Measurements from ENCODE around the gene IL17A.

IL17A gene

DNA sequence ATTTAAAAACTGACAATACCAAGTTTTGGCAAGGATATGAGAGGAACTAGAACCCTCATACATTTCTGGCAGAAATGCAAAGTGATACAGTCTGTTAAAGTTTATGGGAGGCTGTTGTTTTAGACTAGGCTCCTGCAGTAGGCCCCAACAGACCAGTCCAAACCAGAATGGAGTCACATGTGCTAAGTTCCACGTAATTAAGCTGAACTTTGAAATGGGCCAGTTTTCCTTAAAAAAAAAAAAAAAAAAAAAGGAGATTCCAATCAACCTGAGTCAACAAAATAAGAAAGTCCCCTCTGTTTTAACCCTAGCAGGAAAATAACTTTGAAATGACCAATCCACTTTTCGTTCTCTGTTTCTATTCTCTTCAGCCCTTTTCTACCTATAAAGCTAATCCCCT is 31.6 kb downstream of the IL17A start:
- DNase-seq, result no peak

GRCh38 chr6:52221302-52221701 is 35.1 kb downstream of the IL17A start:
- no peak for DNase-seq

DNA sequence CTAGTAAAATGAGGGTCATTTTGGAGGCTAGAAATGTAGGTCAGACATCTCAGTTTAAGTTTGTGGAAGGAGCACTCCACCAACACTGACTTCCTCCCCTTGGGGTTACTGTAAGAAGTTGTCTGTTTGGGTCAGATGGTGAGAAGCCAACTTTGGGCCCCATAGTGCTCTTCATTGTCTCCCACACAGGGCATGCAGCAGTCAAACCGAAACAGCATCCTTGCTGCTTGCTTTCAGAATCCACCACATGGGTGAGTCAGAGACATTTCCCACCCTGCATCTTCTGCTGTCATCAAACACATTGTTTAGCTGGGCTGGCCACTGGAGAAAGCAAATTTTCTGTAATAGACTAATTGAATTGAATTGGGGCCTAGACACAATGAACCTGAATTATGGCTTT is 41.3 kb downstream of the IL17A start:
- peak; percentile 37 for DNase-seq

GRCh38 chr6:52230685-52231084 is 44.5 kb downstream of the IL17A start:
- DNase-seq, result no peak

DNA sequence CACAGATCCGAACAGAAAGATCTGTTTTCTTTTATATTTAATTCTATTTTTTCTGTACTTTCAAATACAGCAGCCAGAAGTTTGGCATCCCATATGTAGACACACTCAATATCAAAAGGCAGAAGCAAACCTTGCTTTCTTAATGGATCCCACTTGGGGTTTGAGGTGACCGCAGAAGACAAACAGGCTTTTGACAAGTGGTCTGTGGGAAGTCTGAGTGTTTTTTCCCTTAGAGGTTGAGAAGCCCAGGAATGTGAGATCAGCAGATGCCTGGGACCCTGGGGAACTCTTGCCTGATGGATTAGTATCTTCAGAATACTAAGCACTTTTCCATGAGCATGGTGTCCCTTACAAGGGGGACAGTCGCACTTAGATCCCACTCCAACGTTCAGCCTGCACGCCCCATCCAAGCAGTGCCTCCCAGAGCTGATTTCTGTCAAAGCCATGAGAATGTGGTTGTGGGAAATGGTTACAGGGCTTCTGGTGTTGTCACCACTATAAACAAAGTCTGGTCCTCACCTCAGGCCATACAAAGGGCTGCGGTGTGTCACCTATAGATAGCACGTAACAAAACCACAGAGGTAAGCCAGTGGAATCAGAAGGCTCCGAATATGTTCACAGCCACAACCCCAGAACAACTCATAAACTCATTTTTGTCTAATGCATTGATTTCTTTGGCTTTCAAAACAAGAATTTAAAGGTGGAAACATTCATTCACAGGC is 45.4 kb downstream of the IL17A start:
- no peak for DNase-seq

DNA sequence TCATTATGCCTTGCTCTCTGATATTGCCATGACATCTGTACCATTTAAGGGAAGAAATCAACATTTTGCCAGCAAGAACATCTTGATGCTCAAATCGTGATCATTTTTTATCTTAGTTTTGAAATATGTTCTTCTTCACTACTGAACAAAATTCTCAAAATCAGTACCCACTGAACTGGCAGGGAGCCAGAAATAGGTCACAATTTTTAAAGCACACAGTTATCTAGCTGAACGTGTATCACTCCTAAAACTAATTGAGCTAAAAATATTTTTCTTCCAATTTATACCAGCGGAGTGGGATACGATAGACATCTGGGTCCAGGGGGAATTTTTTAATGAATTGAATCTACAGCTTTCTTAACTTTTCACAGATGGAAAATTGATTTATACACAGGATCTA is 46.8 kb downstream of the IL17A start:
- DNase-seq, result no peak

DNA sequence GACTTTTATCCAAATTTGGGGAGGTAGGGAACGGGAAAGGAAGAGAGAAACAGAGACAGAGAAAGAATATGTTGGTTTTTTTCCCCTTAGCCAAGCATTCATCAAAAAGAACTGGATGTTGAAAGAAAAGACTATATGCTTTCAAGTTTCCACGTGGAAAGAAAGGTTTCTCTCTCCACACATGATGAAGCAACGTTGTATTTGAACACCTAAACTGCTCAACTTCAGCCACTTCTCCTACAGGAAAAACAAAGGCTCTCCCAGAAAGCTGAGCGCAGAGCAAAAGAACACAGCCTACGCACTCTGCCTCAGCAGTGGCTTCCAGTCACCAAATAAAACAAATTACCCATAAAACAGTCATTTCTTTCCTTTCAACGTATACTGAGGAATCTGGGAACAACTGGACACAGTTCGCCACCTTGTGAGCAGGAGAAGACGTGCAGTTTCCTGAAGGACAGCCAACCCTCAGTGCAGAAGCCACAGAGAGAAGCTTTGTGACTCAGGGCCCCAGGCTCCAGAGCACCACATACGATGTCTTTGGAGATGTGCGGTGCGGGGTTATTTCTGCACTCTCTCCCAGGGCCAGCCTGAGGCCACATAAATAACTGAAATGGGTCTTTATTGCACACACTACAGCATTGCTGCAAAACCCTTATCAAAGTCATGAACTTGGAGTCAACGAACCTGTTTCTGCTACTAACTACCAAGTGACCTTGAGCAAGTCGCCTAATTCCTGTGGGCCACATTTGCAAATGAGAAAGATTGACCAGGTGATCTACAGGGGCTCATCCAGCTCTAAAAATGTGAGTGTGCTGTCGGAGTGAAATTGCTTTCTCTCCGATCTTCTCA is 48.0 kb downstream of the IL17A start:
- DNase-seq, result no peak

Measured in activated CD4-positive, CD25-positive, alpha-beta regulatory T cell treated with anti-CD3 and anti-CD28 coated beads, Interleukin-2, amount 50 U/mL, for 72 hours (primary cell).